ENCODE data around the gene USP7.
"Not testable (repeated sequence)": the region's sequence is repeated elsewhere in the genome, so short reads cannot be mapped to it uniquely, and the experiment has no call there.

The USP7 gene

DNA sequence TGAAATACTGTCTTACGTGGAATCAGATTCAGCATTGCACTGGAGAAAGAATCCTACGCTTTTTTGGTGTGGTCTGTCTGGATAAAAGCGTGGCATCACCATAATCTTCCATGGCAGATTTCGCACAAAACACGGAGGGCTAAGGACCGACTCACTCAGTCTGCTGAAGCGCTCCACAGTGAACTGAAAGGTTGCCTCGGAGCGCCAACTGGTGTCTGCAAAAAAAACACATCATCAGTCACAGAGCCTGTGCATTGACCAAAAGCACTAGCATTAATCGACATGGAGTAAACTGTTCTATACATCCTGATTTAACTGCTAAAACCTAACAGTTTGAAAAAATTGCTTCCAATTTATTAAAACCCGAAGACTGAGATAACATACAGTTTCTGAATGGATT, 40.5 kb downstream of the USP7 start:
- DNase-seq, result no peak

DNA sequence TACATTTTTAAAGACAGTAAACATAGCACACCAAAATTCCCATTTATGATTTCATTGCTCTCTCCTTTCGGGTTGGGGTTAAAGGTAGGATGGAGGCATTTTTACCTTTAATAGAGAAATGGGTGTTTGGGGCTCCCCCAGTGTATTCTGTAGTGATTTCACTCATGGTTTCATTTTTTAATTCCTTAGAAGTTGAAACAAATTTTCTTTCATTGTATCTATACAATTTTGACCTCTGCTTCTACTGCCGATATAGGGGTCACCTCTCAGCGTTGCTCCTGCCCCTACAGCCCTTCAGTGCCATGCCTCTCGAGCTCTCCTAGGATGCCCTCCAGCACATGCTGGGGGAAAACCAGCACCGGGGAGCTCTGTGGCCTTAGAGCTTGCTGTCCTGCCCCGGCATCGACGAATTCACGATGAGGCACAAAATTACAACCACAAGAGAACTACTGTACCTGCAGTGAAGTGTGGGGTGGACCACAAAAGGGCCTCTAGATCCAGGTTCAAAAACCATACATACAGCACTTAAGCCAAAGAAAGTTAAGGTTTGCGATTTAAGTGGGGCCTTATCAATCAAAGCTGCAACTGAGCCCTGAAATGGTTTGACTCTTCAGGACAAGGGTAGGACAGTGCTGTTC, 42.2 kb downstream of the USP7 start:
- no peak for DNase-seq

DNA sequence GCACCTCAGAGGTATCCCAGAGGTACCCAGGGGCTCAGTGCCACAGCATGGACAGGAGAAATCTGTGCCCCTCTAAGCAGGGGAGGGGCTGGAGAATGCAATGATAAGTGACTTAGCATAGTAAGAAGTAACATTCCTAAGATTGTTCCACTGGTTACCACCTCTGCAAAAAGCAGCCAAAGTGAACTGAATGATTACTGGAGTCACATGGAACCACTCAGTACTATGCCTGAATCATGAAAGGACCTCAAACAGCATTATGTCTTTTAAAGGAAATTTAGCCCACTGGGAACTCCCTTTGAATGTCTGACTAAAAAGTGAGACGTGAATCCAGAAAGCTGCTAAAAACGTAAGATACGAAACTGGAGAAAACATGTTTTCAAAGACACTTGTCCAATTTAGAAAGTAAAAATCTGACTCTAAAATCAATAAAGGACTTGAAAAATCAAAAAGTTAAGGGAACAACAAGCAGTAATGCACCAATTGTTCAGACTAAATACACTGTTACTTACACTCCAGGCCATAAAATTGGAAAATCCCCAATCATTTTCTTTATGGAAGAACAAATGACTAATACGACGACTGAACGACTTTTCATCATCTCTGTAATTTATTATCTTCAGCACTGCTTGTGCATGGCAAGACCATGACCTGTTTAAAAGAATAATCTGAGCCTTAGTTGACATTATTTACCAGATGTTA, 42.9 kb downstream of the USP7 start:
- DNase-seq, result no peak

- DNase-seq, result no peak
Measured at GRCh38 chr16:8919934-8920462, 43.7 kb downstream of the USP7 start.

DNA sequence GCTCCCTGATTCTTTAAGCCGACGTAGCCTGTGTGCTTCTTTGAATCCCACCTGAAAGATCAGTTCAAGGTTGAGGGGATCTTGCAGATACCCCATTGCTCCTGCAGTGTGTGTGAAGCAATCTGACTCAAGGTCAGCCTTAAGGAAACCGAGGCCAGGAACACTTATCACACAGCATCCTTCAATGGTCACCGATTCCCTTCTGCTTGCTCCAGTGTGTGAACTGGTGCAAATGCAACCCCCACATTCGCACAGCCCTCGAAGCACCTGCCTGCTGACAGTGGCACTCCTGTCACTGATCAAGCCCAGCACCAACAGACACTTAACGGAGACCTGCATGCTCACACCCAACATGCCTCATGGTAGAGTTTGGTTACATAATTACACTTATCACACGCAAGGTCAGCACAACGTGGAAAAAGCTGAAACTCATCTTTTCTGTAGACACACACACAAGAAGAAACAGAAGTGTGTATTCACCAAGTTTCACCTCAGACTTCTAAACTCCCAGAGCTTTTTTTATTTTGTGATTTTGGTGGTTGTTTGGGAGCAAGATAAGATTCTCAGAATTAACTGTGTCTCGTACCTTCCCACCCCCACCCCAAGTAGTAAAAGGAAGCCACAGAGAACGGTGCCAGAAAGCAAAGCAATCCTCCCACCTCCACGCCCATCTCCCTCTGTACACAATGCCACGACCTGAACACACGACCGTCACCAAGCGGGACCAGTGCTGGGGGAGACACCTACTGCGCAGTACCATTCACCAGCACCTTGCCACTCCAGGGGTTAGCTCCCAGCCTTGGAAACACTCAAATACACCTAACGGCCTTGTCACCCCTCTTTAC, 44.4 kb downstream of the USP7 start:
- DNase-seq, result no peak

GRCh38 chr16:8917336-8917735, 46.4 kb downstream of the USP7 start:
- DNase-seq, result not testable (repeated sequence)

DNA sequence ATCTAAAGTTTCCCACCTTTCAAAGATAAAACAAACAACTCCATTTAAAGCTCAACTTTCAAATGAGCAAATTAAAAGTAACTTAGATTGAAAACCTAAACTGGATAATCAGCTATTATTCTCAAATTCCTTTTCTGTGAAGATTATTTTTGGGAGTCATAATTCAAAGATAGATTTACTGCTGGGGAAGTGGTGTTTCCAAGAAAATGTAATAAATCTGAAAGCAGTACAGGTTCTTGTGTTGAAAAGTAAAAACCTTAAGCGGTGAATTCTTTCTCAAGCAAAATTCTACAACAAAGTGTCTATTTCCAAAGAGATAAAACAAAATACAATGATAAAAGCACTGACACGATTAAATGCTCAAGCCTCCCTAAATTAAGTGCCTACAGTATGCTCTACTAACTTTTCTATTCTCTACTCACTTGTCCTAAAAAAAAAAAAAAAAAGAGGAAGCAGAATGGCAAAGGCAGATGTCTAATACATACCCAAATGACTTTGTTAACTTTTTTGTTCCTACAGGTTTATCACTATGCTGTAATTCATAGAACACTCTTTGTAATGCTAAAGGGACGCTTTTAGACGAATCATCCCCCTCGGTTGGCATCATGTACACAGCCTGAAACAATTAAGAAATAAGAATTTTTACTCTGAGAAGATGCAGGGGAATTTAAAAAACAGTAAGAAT, 47.0 kb downstream of the USP7 start:
- no peak for DNase-seq

DNA sequence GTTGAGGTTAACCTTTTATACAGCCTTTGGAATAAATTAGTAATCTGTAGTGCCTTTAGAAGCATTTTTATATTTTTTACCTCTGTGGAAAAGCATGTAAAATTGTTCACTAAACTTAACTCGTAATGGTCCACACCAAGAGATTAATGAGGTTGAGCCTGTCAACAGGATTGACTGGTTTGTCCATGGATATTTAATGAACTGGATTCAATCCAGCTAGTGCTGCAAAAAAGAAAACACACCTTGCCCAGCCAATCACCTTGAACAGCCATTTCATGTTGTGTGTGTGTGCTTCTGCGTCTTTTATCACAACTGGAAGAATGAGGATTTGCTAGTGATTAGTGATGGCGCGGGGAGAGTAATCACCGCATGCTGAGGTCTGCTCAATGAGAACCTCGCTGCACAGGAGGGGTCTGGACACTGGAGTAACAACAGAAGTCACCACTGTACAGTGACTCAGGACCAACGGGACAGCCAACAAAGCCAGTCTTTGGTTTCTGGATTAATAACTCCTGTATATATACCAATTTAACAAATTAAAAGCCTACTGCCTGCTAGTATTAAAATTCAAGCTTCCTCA, 47.9 kb downstream of the USP7 start:
- DNase-seq, result no peak

- DNase-seq, result no peak
Measured at GRCh38 chr16:8914098-8914497, 49.6 kb downstream of the USP7 start.

DNA sequence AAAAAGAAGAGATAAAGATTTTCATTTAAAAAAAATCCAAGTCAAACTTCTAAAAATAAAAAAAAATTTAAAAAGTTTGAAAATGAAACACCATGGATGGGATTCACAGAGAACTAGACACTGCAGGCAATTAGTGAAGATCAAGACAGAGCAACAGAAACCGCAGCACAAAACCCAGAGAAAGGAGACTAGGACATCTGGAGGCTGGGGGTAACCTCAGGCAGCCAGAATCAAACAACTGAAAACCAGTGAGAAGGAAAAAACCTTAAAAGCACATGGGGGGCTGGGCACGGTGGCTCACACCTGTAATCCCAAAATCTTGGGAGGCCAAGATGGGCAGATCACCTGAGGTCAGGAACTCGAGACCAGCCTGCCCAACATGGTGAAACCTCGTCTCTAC, 50.9 kb downstream of the USP7 start:
- DNase-seq, result no peak

- DNase-seq, result no peak
Measured at GRCh38 chr16:8910811-8911210, 52.9 kb downstream of the USP7 start.

- no peak for DNase-seq
Measured at GRCh38 chr16:8908810-8909468, 54.8 kb downstream of the USP7 start.

GRCh38 chr16:8907096-8907495, 56.6 kb downstream of the USP7 start:
- DNase-seq, result no peak

DNA sequence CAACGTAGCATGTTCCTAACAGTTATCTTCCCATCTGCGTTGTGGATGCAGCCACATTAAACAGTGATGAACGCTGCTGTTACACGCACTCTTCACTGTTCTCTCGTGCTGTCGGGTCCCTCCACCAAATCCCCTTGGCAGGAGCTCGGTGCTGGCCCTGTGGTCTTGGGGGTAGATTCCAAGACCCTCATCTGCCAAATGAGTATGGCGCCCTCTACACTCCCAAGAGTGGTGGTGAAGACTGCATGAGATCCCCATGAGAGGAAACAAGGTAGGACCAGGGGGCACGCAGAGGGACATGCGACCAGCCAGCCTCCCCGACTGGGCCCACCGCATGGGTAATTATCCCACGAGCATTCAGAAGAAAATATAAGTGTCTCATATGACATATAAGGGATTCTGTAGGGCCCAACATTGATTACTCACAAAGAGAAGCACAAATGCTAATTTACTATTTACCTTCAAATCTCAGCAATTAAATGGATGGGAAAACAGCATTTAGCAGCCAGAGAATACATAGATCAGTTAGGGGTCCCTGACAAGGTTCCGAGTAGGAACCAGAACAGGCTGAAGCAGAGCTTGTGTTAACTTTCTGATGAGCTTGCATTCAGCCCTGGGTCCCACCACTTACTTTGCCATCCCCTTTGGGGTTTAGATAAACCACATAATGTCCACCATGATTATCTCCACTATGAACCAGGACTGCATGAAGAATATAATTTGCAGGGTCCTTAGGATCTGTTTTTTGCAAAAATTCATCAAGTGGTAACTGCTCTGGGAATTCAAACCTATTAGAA, 57.7 kb downstream of the USP7 start:
- DNase-seq, result no peak

DNA sequence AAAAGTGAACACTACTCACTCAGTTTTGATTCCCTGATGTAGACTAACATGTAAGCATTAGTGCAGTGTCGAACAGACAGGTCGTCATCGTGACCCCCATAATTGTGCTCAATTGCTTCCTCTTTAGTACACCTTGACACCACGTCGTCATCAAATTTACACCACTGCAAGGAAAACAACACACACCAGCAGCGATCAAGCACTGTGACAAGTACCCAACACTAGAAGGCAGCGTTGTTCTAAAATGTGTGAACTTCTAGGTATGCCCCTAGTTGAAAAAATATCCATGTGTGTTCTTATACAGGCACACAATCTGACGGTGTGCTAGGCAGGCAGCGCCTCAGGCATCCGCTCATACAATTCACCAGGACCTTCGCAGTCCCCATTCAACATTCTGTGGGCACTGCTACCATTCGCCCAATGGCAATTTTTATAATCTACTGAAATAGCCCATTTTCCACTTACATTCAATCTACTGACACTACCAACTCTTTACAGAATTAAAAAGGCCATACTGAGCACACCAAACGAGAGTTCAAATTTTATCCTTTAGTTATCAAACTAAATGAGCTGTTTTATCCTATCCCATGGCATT, 58.4 kb downstream of the USP7 start:
- no peak for DNase-seq

GRCh38 chr16:8904018-8904430, 59.7 kb downstream of the USP7 start:
- DNase-seq, result no peak

DNA sequence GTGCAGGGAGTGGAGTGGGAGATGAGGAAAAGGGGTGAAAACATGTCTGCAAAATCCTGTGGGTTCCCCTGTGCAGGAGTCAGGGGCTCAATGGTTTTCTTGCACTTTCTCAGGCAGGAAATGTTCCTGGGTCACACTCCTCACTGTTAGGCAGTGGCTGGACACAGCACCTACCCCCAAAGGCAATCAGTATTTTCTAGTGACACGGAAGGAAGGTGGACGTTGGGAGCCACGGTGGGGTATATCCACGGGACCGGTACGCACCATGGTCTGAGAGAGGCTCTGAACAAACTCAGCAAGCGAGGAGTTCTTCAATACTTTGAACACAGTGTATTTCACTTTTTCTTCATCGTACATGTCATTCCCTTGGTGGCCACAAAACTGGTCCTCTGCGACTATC, 60.7 kb downstream of the USP7 start:
- no peak for DNase-seq

- DNase-seq, result no peak
Measured at GRCh38 chr16:8901320-8901861, 62.3 kb downstream of the USP7 start.

GRCh38 chr16:8900343-8900742, 63.4 kb downstream of the USP7 start:
- no peak for DNase-seq

DNA sequence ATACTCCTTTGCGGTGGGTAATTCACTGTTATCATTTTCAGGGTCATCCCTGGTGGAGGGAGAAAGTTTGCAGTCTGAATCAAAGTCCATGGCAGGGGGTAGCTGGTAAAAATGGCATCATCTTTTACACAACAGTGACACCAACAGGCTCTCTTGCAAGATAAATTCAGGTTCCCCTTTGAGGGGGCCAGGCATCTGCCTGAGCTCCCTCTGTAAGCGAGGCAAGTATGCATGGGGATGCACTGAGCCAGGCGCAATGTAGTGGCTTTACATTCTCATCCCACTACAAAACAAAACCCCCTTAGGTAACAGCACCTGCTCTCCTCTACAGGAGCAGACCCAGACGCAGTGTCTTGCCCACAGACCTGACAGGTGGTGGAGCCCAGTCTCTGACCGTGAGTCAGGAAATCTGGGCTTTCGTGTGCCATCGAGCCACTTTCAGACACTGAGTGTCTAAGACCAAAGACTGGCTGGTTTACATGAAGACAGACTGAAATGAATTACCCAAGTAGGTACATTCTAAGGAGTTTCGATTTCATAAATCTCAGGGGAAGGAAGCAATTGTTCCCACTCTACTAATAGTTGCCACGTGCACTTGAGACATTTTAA, 63.9 kb downstream of the USP7 start:
- no peak for DNase-seq

All from right forelimb (tissue), 1 donor.